Activated CD4-positive, alpha-beta T cell treated with anti-CD3 and anti-CD28 coated beads, Interleukin-2, amount 50 U/mL, for 48 hours (primary cell): ENCODE results near the gene P2RX6.

Source experiments
- DNase-seq, 2 experiments: peaks; one replicate each; pipeline ENCODE4 v3.0.0-alpha.2; 2020

P2RX6 gene

GRCh38 chr22:20980523-20980922 lies 34.4 kb upstream of the P2RX6 start:
- no peak for DNase-seq

DNA sequence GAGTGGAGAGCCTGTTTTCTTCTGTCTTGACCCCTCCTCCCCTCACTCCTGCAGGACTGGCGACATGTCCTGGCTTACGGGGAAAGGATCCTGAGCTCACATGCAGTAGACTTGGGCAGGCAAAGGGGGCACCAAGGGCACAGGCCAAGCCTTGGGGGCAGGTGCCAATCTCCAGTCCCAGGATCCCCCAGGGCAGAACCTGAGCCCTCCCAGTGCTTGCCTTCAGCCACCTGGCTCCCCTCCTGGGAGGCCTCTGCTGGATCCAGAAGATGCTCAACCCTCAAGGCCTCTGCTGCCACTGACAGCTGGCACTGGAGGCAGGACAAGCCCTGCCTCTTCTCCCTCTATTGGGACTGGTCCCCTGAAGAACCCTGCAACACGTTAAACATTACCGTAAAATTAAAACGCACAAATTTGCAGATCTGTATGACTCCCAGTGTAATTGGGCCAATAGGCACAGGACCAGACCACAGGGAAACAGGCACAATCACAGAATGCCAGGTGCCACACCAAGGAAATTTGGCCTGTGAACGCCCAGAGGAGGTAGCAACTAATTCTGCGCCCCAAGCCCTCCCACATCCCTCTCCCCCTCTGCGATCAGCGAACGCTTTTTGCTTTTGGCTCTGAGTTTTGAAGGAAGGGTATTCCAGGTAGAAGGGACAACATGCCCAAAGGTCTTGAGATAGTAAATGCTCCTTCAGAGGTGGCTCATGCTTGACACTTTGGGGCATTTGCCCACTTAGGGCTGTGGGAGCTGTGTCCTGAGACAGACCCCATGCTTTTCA lies 33.8 kb upstream of the P2RX6 start:
- no peak for DNase-seq

DNA sequence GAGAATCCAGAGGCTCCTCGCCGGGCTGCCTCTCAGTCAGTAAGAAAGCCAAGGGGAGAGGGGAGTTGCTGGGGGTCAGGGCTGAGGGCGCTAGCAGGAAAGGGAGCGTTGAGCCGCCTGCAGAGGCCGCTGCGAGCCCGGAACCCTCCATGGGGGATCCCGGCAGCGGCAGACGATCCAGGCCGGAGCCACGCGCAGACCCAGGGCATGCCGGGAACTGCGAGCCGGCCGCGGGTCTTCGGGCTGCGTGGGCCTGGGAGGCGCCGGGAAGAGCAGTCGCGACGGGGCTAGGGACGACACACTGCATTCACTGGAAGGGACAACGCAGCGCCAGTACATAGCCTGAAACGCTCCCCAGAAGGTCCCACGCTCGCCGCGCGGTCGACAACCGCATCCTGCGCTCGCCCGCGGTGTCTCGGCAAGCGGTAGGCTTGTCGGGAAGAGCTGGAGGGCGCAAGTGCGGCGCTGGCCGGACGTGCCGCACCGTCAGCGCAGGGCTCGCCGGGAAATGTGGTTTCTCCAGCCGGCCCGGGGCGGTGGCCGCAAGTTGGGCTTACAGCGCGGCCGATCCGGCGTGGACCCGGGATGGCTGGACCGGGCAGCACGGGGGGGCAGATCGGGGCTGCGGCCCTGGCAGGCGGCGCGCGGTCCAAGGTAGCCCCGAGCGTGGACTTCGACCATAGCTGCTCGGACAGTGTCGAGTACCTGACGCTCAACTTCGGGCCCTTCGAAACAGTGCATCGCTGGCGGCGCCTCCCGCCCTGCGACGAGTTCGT lies 33.0 kb upstream of the P2RX6 start, which contains the start of gene LZTR1:
Gene LZTR1, plus strand, starts transcription at position 511 of the 776 bp plus-strand sequence. Its CDS starts 75 bp downstream, at position 586.
- DNase-seq: peak; percentile 72 to 77

- no peak for DNase-seq
These were observed 32.4 kb upstream of the P2RX6 start for GRCh38 chr22:20982563-20982882.

GRCh38 chr22:20983081-20983771 lies 31.7 kb upstream of the P2RX6 start:
- no peak for DNase-seq

DNA sequence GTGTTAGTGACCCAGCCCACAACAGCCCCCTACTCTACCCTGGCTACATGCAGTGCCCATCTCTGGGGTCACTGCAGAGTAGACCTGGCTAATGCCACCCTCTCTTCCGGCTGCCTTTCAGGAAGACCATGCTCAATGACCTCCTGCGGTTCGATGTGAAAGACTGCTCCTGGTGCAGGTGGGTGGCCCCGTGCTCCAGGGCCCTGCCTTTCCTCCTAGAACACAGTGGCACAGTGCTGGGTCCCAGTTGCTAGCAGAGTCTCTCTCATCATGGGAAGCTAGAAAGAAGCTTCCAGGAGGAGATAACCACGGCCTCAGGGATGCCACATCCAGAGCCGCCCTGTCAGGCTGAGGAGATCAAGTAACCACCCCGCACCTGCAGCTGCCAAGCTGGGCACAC lies 29.2 kb upstream of the P2RX6 start:
- DNase-seq: no peak

DNA sequence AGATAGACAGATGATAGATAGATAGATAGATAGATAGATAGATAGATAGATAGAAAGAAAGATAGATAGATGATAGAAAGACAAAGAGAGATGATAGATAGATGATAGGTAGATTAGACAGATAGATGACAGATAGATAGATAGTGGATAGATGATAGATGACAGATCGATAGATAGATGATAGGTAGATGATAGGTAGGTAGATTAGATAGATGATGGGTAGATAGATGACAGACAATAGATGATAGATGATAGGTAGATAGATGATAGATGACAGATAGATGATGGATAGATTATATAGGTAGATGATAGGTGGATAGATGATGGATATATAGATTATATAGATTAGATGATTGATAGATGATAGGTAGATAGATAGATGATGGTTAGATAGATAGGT lies 28.6 kb upstream of the P2RX6 start:
- no peak for DNase-seq

DNA sequence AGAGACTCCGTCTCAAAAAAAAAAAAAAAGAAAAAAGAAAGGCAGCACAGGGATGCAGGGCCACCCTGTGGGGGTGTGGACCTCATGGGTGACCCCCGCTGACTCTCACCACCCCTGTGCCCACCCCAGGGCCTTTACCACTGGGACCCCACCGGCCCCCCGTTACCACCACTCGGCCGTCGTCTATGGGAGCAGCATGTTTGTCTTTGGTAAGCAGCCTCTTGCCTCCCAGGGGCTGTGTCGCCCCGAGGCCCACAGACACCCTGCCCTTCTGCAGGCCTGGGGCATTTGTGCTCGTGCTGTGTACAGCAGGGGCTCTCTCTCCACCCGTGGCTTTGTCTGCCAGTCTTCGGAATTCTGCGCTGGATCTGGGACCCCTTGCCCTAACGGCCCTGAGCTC lies 27.6 kb upstream of the P2RX6 start:
- DNase-seq: no peak

- no peak for DNase-seq
These were observed 26.2 kb upstream of the P2RX6 start for GRCh38 chr22:20988573-20989322.

GRCh38 chr22:20989323-20990138 lies 25.4 kb upstream of the P2RX6 start:
- DNase-seq: no peak

- no peak for DNase-seq
These were observed 24.5 kb upstream of the P2RX6 start for GRCh38 chr22:20990184-20991180.

DNA sequence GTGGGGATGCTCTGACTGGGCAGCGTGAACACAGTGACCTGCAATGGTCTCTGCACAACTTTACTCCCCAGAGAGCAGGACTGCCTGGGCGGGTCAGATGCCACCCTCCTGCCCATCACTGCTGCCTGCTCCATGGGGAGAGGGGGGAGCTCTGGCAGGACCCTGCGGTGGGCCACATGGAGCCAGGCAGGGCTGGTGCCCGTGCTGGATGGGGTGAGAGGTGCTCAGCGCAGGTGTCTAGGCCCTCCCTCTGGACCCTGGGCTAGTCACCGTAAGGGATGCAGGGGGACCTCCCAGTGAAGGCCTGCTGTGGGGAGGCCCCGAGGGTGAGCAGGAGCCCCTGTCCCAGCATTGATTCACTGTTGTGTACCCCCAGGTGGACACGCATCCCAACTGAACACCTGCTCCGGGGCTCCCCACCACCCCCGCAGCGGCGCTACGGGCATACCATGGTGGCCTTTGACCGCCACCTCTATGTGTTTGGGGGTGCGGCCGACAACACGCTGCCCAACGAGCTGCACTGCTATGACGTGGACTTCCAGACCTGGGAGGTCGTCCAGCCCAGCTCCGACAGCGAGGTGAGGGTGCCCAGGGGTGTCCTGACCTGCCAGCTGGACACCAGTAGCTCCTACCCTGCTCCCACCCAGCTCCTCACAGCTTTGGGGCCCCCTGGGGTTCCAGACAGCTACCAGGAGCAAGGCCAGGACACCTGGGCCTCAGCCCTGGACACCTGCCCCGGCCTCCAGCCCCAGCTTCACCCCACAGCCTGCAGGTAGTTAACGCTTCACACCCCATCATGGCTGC lies 23.5 kb upstream of the P2RX6 start:
- no peak for DNase-seq

DNA sequence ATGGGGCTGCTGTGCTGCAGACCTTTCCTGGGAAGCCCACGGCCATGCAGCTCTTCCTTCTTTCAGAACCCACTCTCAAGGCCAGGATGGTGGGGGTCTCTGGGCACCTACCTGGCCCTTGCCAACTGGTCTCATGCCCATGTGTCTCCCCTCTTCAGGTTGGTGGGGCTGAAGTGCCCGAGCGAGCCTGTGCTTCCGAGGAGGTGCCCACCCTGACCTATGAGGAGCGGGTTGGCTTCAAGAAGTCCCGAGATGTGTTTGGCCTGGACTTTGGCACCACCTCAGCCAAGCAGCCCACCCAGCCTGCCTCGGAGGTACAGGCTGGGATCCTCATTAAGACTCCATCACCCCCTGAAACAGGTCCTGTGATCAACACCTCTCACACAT lies 22.9 kb upstream of the P2RX6 start:
- no peak for DNase-seq

DNA sequence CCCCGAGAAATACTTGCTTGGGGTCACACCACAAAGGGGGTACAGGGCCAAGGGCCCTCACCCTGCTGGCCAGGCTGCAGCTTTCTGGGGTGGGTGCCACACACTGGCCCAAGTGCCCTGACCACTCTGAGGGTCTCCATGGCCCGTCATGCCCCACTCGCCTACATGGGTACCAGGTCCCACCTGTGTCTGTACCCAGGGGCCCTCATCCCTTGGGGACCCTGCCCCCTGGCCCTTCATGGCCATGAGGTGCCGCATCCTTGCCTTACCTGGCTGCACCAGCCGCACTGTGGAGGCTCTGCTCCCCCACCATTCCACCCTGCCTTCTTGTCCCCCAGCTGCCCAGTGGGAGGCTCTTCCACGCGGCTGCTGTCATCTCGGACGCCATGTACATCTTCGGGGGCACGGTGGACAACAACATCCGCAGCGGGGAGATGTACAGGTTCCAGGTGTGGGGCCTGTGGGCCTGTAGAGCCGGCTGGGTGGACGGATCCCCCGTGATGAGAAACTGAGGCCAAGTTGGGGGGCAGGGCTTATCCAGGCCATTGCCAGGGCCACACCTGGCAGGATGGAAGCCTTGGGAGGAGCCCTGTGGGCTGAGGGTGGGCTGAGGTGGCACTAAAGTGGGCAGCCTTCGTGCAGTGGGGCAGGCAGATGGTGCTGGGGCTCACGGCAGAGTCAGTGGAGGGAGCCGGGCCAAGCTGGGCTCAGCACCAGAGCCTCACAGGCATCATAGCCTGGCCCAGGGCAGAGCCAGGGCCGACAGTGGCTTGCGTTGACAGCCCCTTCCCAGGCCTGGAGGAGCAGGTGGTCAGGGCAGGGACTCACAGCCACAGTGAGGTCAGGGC lies 22.3 kb upstream of the P2RX6 start:
- DNase-seq: no peak

- DNase-seq: no peak
These were observed 21.4 kb upstream of the P2RX6 start for GRCh38 chr22:20993304-20994127.

DNA sequence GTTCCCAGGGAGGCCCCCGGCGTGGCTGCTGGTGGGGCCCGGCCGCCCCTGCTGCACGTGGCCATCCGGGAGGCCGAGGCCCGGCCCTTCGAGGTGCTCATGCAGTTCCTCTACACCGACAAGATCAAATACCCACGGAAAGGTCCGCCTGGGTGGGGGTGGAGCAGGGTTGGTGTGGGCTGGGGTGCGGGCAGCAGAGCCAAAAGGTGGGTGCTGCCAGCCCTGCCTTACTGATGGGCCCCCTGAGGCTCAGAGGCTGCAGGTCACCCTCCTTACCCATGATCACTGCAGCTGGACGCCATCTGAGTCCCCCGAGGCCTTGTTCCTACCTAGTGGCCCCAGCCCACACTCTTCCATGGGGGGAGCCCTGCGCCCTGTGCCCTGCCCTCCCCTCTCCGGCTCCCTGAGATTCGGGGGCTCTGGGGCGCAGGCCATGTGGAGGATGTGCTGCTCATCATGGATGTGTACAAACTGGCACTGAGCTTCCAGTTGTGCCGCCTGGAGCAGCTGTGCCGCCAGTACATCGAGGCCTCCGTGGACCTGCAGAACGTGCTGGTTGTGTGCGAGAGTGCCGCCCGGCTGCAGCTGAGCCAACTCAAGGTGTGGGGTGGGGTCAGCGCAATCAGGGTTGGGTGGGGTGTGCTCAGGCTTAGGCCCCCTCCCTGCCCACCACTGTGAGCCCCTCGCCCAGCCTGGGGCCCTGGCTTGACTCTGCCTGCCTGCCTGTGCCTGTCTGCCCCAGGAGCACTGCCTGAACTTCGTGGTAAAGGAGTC lies 20.6 kb upstream of the P2RX6 start:
- DNase-seq: no peak

DNA sequence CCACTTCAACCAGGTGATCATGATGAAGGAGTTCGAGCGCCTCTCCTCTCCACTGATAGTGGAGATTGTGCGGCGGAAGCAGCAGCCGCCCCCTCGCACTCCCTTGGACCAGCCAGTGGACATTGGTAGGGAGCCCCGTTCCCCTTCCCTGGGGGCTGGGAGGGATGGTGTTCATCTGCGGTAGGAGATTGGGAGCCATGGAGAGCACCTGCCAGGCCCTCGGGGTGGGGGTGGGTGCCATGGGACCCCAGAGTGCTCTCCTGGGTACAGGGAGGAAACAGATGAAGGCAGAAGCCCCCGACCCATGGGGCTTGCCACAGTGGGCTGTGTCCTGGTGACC lies 20.1 kb upstream of the P2RX6 start:
- DNase-seq: no peak
